ENCODE data around the gene DSCAML1. TPM values are rescaled to one million over a fixed set of nuclear protein-coding genes. Genes with fewer than 3 reads are reported as not detected.
A peak's percentile ranks its signal among the peaks of the same experiment; 100 is the strongest.

DSCAML1 gene
- total RNA-seq, 1 experiment from 2014 or later, result 0.15 TPM

GRCh38 chr11:117412653-117413275 lies 384.3 kb downstream of the DSCAML1 start:
- no peak overlapping the region for H2AK5ac ChIP-seq (ENCODE audit: insufficient read length, low read length)
- no peaks in the 10 kb centered on the region for H3K27me3 ChIP-seq (ENCODE audit: insufficient read depth, low read length)
- H3T11ph ChIP-seq (ENCODE audit: low read length), result no peak overlapping the region
- WGBS (ENCODE audit: extremely low coverage, insufficient read length, low lambda C conversion rate), result no CpG with 5 or more reads among the region's 8 CpGs
- no peak overlapping the region for H3K23ac ChIP-seq (ENCODE audit: insufficient read length, low read depth, low read length)
- H4K91ac ChIP-seq (ENCODE audit: insufficient read length, low read depth, low read length), result no peak overlapping the region
- H3K79me2 ChIP-seq (ENCODE audit: insufficient read depth, low read length), result no peaks in the 10 kb centered on the region
- no peaks in the 10 kb centered on the region; the same call in 1 of the 2 replicates for H3K4me1 ChIP-seq (ENCODE audit: insufficient read depth, low read length)
- H3K27me3 Mint-ChIP-seq (ENCODE audit: low read depth), result peaks cover 4% of the 10 kb centered on the region
- no peak overlapping the region for H2BK5ac ChIP-seq (ENCODE audit: insufficient read length, low read length)
- no peak overlapping the region for H2BK120ac ChIP-seq (ENCODE audit: low read depth, low read length, poor library complexity, severe bottlenecking)
- H3K4me2 ChIP-seq (ENCODE audit: insufficient read depth, insufficient read length, low read length), result no peak overlapping the region
- no peaks in the 10 kb centered on the region for H3K79me1 ChIP-seq (ENCODE audit: insufficient read depth, low read depth, low read length, poor library complexity, severe bottlenecking)
- H3K9me3 Mint-ChIP-seq, result no peaks in the 10 kb centered on the region
- TF ChIP-seq CTCF (conservative IDR thresholded peaks at IDR 0.05), result no peak
- H3K4me1 Mint-ChIP-seq, result peaks cover 17 to 20% of the 10 kb centered on the region in 2 experiments
- no peak overlapping the region for H3K4me3 Mint-ChIP-seq
- no peak overlapping the region for H2AFZ ChIP-seq (ENCODE audit: low read length)
- H3K27ac ChIP-seq (ENCODE audit: insufficient read length, low read depth, low read length), result no peak overlapping the region
- no peak overlapping the region for H3K4ac ChIP-seq (ENCODE audit: low read depth, low read length)
- H2BK12ac ChIP-seq (ENCODE audit: insufficient read length, low read depth, low read length), result no peak overlapping the region
- no peak for DNase-seq
- no peak overlapping the region for H3K56ac ChIP-seq (ENCODE audit: insufficient read length, low read depth, low read length)
- no peak overlapping the region for H2BK15ac ChIP-seq (ENCODE audit: low read depth, low read length)
- H4K20me1 ChIP-seq (ENCODE audit: control insufficient read depth, insufficient read depth, insufficient read length), result no peaks in the 10 kb centered on the region
- no peak overlapping the region for H4K8ac ChIP-seq (replicated peaks; ENCODE audit: insufficient read length, low read depth, low read length)
- no peak overlapping the region for H2BK20ac ChIP-seq (ENCODE audit: low read depth, low read length, poor library complexity, severe bottlenecking)
- H3K9me3 ChIP-seq (ENCODE audit: control insufficient read depth, low read depth, low read length), result no peaks in the 10 kb centered on the region
- H3K18ac ChIP-seq (ENCODE audit: insufficient read length, low read depth, low read length), result no peak overlapping the region
- peak overlapping the region in 1 of 3 experiments; percentile 82; a peak in 1 of 7 replicates for H3K27ac Mint-ChIP-seq
- no peak overlapping the region for H3K14ac ChIP-seq (ENCODE audit: insufficient read depth, low read length)
- no peaks in the 10 kb centered on the region for H3K23me2 ChIP-seq (ENCODE audit: insufficient read length, low read depth, low read length, poor library complexity, severe bottlenecking)
- no peak overlapping the region for H4K5ac ChIP-seq (ENCODE audit: insufficient read length, low read depth, low read length)
- no peak overlapping the region for H3K9ac ChIP-seq (ENCODE audit: extremely low read depth, insufficient read length, low read length)
- peaks cover 15 to 21% (median 20%) of the 10 kb centered on the region in 3 experiments; a peak in 6 of 7 replicates for H3K36me3 Mint-ChIP-seq (ENCODE audit: insufficient read depth in 1 of 3, low read depth in 3 of 3)

Data from H9 (cell line).